GM18508 (cell line): ENCODE measurements around the gene LYG1.
"Not testable (repeated sequence)": the region's sequence is repeated elsewhere in the genome, so short reads cannot be mapped to it uniquely, and the experiment has no call there.

ENCODE experiments used
- ATAC-seq: cut with Tn5 transposase; IDR thresholded peaks from one replicate; pipeline ENCODE4 v1.9.1; 2021; ENCODE audit warnings: moderate number of reproducible peaks; ENCODE audit not compliant: insufficient read depth, unreplicated experiment

Gene LYG1

GRCh38 chr2:99301097-99301496 is at the start of gene LYG1:
Gene LYG1, minus strand, starts transcription at chr2:99301197. Its CDS starts 5,527 bp downstream, at chr2:99295670.
- not testable (repeated sequence) for ATAC-seq

- no peak for ATAC-seq
These were observed 49.2 kb upstream of the LYG1 start for GRCh38 chr2:99350194-99350593.

- no peak for ATAC-seq
These were observed 47.2 kb upstream of the LYG1 start for GRCh38 chr2:99348173-99348572.

GRCh38 chr2:99346218-99346617 is 45.2 kb upstream of the LYG1 start:
- ATAC-seq, result no peak

GRCh38 chr2:99345446-99345845 is 44.4 kb upstream of the LYG1 start:
- not testable (repeated sequence) for ATAC-seq

- ATAC-seq, result no peak
These were observed 41.5 kb upstream of the LYG1 start for GRCh38 chr2:99342536-99342935.

- no peak for ATAC-seq
These were observed 39.8 kb upstream of the LYG1 start for GRCh38 chr2:99340669-99341236.

GRCh38 chr2:99338029-99338585 is 37.1 kb upstream of the LYG1 start:
- ATAC-seq, result no peak

- ATAC-seq, result peak; percentile 40
These were observed 36.4 kb upstream of the LYG1 start, which contains the start of gene EIF5B for GRCh38 chr2:99337113-99338028. Gene EIF5B, plus strand, starts transcription at chr2:99337389. Its CDS starts 166 bp downstream, at chr2:99337555.

- ATAC-seq, result peak; percentile 2
These were observed 35.8 kb upstream of the LYG1 start for GRCh38 chr2:99336804-99337112.

GRCh38 chr2:99335911-99336803 is 35.2 kb upstream of the LYG1 start, which contains the start of gene TXNDC9:
Gene TXNDC9, minus strand, starts transcription at chr2:99336333. Its CDS starts 3,123 bp downstream, at chr2:99333210.
- peak; percentile 59 for ATAC-seq

GRCh38 chr2:99325384-99325783 is 24.4 kb upstream of the LYG1 start:
- ATAC-seq, result no peak

- ATAC-seq, result not testable (repeated sequence)
These were observed 16.8 kb upstream of the LYG1 start for GRCh38 chr2:99317873-99318200.

- no peak for ATAC-seq
These were observed 16.3 kb upstream of the LYG1 start for GRCh38 chr2:99317161-99317872.

- no peak for ATAC-seq
These were observed 1.4 kb downstream of the LYG1 start for GRCh38 chr2:99299580-99299979.

GRCh38 chr2:99297994-99298393 is 3.0 kb downstream of the LYG1 start:
- no peak for ATAC-seq

GRCh38 chr2:99285526-99285925 is 15.5 kb downstream of the LYG1 start:
- ATAC-seq, result no peak

GRCh38 chr2:99279969-99280695 is 20.9 kb downstream of the LYG1 start:
- no peak for ATAC-seq

- no peak for ATAC-seq
These were observed 22.2 kb downstream of the LYG1 start for GRCh38 chr2:99278793-99279291.
